Effector memory CD4-positive, alpha-beta T cell (primary cell): Measurements from ENCODE around the gene FBXO41.
A peak's percentile ranks its signal among the peaks of the same experiment; 100 is the strongest.

ENCODE experiments used
- DNase-seq, 3 donors: peaks; one replicate each; pipeline ENCODE4 v3.0.0-alpha.2; 2020
- H3K27ac ChIP-seq: 2 replicates; pipeline ENCODE4 v1.7.0; 2013; ENCODE audit warnings: mild to moderate bottlenecking, low read length, moderate library complexity; ENCODE audit not compliant: insufficient read depth, poor library complexity, severe bottlenecking
- H3K27me3 ChIP-seq: replicated peaks from 2 replicates; pipeline ENCODE4 v1.7.0; 2013; ENCODE audit warnings: mild to moderate bottlenecking, low read length; ENCODE audit not compliant: insufficient read depth, control insufficient read depth, poor library complexity, severe bottlenecking
- H3K36me3 ChIP-seq: 2 replicates; pipeline ENCODE4 v1.7.0; 2013; ENCODE audit warnings: mild to moderate bottlenecking, low read length, moderate library complexity; ENCODE audit not compliant: control insufficient read depth, insufficient read depth
- H3K4me1 ChIP-seq: 2 replicates; pipeline ENCODE4 v1.7.0; 2013; ENCODE audit warnings: low read length, mild to moderate bottlenecking; ENCODE audit not compliant: control insufficient read depth, insufficient read depth, poor library complexity, severe bottlenecking
- H3K4me3 ChIP-seq: 2 replicates; pipeline ENCODE4 v1.7.0; 2013; ENCODE audit warnings: low read length, low read depth, mild to moderate bottlenecking; ENCODE audit not compliant: insufficient read depth, poor library complexity, severe bottlenecking
- H3K9me3 ChIP-seq: 2 replicates; pipeline ENCODE4 v1.7.0; 2013; ENCODE audit warnings: mild to moderate bottlenecking, low read length, moderate library complexity; ENCODE audit not compliant: control insufficient read depth

FBXO41 gene

DNA sequence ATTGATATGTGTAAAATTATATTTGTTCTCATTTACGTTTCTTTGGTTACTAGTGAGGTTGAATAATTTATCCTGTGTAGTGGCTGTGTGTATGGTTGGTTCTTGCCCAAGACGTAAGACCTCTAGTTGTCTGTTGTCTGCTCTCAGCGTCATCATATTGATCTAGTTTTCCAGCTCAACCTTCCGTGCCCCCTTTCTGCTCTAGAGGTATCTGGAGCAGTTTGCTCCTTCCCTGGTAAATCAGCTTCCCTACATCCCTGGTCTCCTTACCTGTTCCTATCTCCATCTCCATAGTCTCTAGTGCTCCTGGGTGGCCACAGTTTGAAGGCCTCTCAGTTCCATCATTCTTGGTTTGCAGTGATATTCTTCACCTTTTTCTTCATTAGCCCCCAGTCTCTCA, 69.0 kb downstream of the FBXO41 start:
- Histone ChIP-seq H3K4me3 (no peak overlapping the region), H3K4me1 (peaks cover 7% of the 10 kb centered on the region)

DNA sequence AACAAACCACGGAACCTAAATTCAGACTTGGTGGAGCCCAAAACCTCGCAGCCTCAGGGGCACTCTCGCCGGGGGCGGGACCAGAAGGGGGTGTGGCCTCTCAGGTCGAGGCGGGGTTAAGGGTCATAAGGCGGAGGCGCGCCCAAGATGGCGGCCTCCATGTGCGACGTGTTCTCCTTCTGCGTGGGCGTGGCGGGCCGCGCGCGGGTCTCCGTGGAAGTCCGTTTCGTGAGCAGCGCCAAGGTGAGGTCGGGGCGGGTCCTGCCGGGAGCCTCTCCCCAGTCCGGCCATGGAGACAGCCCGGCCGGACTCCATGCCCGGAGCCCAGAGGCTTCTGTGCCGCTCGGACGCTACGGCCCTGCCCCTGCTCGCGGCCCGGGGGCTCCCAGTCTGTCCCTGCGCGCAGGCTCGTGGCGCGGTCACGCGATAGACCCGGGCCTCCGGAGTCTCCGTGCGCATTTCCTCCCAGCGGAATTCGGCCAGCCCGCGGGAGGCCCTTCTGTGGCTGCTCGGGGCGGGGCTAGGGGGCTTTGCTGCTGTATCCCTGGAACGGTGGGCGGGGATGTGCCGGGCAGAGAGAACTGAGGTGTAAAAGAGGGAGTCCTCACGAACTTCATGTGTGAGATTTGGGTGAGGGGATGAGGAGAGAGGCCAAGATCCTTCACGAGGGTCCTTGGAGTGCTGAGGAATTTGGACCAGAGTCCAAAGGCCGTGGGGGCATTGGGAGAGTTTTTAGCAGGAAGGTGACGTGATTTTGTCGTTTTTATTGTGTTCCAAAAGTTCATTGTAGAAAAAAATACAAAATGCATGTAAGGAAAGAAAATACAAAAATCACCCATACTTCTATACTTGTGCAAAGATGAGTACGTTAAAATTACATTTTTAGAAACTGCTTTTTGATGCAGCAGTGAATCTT, 69.9 kb downstream of the FBXO41 start, which contains the start of gene SMYD5:
TSS of gene SMYD5 (plus strand) at position 126 of the 916 bp plus-strand sequence. CDS start at position 148, 22 bp downstream.
- Histone ChIP-seq H3K36me3 (peaks cover 10% of the 10 kb centered on the region), H3K4me1 (peaks cover 7% of the 10 kb centered on the region), H3K4me3 (peak within 1 kb of the TSS; percentile 81), H3K27ac (peak within 1 kb of the TSS; percentile 58), H3K9me3 (no peaks in the 10 kb centered on the region), H3K27me3 (no peaks in the 10 kb centered on the region)
- DNase-seq: peak; percentile 81 to 86 (median 82)

More for the DNA sequence above, 69.0 kb downstream of the FBXO41 start:
- Histone ChIP-seq H3K9me3 (no peaks in the 10 kb centered on the region), H3K36me3 (peaks cover 17% of the 10 kb centered on the region), H3K27me3 (no peaks in the 10 kb centered on the region), H3K27ac (no peak overlapping the region)
- DNase-seq: no peak

DNA sequence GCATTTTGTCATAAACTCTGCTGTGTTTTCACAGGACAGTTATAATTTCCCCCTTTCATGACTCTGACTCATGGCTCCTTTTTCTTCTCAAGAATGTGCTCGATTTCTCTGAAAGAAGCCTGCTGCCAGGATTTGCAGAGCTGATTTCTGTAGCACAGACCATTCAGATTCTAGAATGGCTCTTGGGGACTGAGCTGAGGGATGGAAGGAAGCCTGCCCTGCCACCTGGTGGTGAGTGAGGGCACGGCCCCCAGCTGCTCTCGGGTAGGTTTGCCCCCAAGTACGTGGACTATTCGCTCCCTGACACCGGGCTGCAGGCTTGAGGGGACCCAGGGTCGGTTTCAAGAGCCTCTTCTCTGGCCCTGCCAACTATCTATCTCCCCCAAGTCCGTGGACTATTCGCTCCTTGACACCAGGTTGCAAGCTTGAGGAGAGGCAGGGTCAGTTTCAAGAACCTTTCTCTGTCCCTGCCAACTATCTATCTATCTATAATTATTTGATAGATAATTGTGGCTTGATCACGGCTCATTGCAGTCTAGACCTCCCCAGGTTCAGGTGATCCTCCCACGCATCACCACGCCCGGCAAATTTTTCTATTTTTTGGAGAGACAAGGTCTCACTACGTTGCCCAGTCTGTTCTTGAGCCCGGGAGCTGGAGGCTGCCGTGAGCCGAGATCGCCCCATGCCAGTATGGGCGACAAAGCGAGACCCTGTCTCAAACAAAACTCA, 71.7 kb downstream of the FBXO41 start:
- Histone ChIP-seq H3K27ac (no peak overlapping the region), H3K36me3 (no peaks in the 10 kb centered on the region), H3K4me1 (peaks cover 7% of the 10 kb centered on the region), H3K4me3 (no peak overlapping the region), H3K9me3 (no peaks in the 10 kb centered on the region), H3K27me3 (no peaks in the 10 kb centered on the region)
- DNase-seq: peak; percentile 32 to 45 (median 40)

DNA sequence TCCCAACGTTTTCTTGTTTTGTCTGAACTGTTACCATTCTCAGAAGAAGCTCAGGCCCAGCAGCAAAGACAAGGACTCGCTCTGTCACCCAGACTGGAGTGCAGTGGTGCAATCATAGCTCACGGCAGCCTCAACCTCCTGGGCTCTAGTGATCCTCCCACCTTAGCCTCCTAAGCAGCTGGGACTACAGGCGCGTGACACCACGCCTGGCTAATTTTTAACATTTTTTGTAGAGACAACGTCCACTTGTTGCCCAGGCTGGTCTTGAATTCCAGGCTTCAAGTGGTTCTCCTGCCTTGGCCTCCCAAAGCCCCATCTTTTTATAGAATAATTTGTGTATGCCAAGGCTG, 72.2 kb downstream of the FBXO41 start:
- H3K27ac ChIP-seq: no peak overlapping the region
- H3K4me3 ChIP-seq: no peak overlapping the region
- no peaks in the 10 kb centered on the region for H3K9me3 ChIP-seq
- H3K4me1 ChIP-seq: peaks cover 7% of the 10 kb centered on the region
- DNase-seq: no peak
- no peaks in the 10 kb centered on the region for H3K27me3 ChIP-seq
- H3K36me3 ChIP-seq: no peaks in the 10 kb centered on the region

DNA sequence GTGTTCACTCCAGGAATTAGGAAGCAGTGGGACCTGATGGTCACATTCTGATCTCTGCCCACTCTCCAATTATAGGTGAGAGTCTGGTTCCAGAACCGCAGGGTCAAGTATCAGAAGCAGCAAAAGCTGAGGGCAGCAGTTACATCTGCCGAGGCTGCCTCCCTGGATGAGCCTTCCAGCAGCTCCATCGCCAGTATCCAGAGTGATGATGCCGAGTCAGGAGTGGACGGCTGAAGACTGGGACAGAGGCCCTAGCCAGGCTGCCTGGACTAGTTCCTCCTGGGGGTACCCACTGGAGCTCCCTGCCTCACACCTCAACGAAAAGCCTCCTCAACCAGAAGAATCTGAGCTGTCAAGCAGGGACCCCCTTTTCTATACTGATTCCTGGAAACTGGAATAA, 73.6 kb downstream of the FBXO41 start:
- no peaks in the 10 kb centered on the region for H3K36me3 ChIP-seq
- peaks cover 7% of the 10 kb centered on the region for H3K4me1 ChIP-seq
- H3K4me3 ChIP-seq: no peak overlapping the region
- H3K9me3 ChIP-seq: no peaks in the 10 kb centered on the region
- no peaks in the 10 kb centered on the region for H3K27me3 ChIP-seq
- H3K27ac ChIP-seq: no peak overlapping the region
- DNase-seq: no peak

DNA sequence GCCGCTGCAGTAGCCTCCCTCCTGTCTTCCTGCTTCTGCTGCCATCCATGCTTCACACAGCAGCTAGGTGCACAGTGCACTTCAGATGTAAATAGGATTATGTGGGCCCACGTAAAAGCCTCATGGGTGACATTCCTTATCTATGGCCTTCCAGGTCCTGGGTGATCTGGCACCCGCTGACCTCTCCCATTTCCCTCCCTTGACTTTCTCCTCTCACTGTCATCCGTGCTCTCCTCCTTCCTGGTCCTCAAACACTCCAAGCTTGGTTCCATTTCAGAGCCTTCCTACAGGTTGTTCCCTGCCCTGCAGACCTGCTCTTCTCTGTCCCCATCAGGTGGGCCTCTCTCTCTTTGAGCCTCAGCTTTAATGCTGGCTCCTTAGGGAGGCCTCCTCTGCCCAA, 74.3 kb downstream of the FBXO41 start:
- no peak for DNase-seq
- H3K4me1 ChIP-seq: peaks cover 7% of the 10 kb centered on the region
- H3K36me3 ChIP-seq: no peaks in the 10 kb centered on the region
- H3K27me3 ChIP-seq: no peaks in the 10 kb centered on the region
- H3K27ac ChIP-seq: no peak overlapping the region
- H3K4me3 ChIP-seq: no peak overlapping the region
- no peaks in the 10 kb centered on the region for H3K9me3 ChIP-seq

DNA sequence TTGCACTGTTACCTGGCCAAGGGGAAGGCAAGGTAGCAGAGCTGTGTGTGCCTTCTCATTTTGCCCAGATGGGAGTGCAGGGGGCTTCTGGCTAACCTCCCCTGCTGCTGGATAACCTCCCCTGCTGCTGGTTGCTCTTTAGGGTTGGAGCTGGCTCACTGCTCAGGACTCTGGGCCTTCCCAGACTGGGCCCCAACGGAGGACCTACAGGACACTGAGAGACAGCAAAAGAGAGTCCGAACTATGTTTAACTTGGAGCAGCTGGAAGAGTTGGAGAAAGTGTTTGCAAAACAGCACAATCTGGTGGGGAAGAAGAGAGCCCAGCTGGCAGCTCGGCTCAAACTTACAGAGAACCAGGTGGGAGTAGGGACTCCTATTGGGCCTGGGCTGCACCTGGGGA, 76.0 kb downstream of the FBXO41 start:
- no peak overlapping the region for H3K27ac ChIP-seq
- H3K4me3 ChIP-seq: no peak overlapping the region
- H3K4me1 ChIP-seq: peaks cover 9% of the 10 kb centered on the region
- H3K27me3 ChIP-seq: peaks cover 8% of the 10 kb centered on the region
- DNase-seq: no peak
- no peaks in the 10 kb centered on the region for H3K36me3 ChIP-seq
- H3K9me3 ChIP-seq: no peaks in the 10 kb centered on the region

DNA sequence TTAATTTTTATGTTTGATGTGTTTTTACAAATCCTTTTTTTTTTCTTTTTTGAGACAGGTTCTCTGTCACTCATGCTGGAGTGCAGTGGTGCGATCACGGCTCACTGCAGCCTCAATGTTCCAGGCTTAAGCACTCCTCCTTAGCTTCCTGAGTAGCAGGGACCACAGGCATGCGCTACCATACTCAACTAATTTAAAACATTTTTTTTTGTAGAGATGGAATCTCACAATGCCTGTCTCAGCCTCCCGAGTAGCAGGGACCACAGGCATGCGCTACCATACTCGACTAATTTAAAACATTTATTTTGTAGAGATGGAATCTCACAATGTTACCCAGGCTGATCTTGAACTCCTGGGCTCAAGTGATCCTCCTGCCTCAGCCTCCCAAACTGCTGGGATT, 78.7 kb downstream of the FBXO41 start:
- H3K27ac ChIP-seq: no peak overlapping the region
- no peaks in the 10 kb centered on the region for H3K9me3 ChIP-seq
- peaks cover 15% of the 10 kb centered on the region for H3K4me1 ChIP-seq
- DNase-seq: no peak
- H3K4me3 ChIP-seq: no peak overlapping the region
- H3K36me3 ChIP-seq: no peaks in the 10 kb centered on the region
- peaks cover 23% of the 10 kb centered on the region for H3K27me3 ChIP-seq
